WTC11 (cell line): ENCODE results near the gene TAF5L. TPM values are rescaled to one million over a fixed set of nuclear protein-coding genes. Genes with fewer than 3 reads are reported as not detected.

Experiments used
- ATAC-seq: fragments of 200-7000 bp; cut with Tn5 transposase; 2 replicates; pipeline ENCODE4 v1.10.0; 2021; ENCODE audit warnings: mild to moderate bottlenecking, moderate library complexity
- CTCF ChIA-PET: fragments of 300-600 bp; sonication (Branson Sonifier 250); formaldehyde crosslinking; loops from one replicate; lab custom pipeline; 2021; ENCODE audit warnings: antibody characterized with exemption; lab: Charles Lee
- POLR2A ChIA-PET: fragments of 350-600 bp; sonication (Branson Sonifier 250); formaldehyde crosslinking; loops from one replicate; lab custom pipeline; 2021; ENCODE audit warnings: antibody characterized with exemption; lab: Charles Lee
- DNase-seq: peaks from one replicate; pipeline ENCODE4 v3.0.0; 2021; ENCODE audit warnings: low spot score
- H3K27ac Mint-ChIP-seq: 2 replicates; pipeline ENCODE4 v1.8.0; 2021; ENCODE audit warnings: mixed read lengths
- H3K27me3 Mint-ChIP-seq: 2 replicates; pipeline ENCODE4 v1.8.0; 2021; ENCODE audit warnings: low read depth, mild to moderate bottlenecking, moderate library complexity, mixed read lengths
- H3K36me3 Mint-ChIP-seq: 2 replicates; pipeline ENCODE4 v1.8.0; 2021; ENCODE audit warnings: mixed read lengths
- H3K4me1 Mint-ChIP-seq: 2 replicates; pipeline ENCODE4 v1.8.0; 2022; ENCODE audit warnings: mixed read lengths
- H3K4me3 Mint-ChIP-seq: 2 replicates; pipeline ENCODE4 v1.8.0; 2021; ENCODE audit warnings: mild to moderate bottlenecking, moderate library complexity, mixed read lengths
- H3K9me3 Mint-ChIP-seq: 2 replicates; pipeline ENCODE4 v1.8.0; 2021; ENCODE audit warnings: mixed read lengths
- CREM ChIP-seq: sonication (generic); formaldehyde crosslinking; IDR thresholded peaks from 2 replicates; pipeline ENCODE4 v1.8.1; 2022; ENCODE audit warnings: mild to moderate bottlenecking, missing genetic modification reagents, moderate library complexity
- ETV6 ChIP-seq: sonication (generic); formaldehyde crosslinking; IDR thresholded peaks from 2 replicates; pipeline ENCODE4 v1.8.1; 2022; ENCODE audit warnings: mild to moderate bottlenecking, missing genetic modification reagents
- FOXJ3 ChIP-seq: sonication (generic); formaldehyde crosslinking; IDR thresholded peaks from 2 replicates; pipeline ENCODE4 v1.9.0; 2021; ENCODE audit warnings: missing genetic modification reagents, mild to moderate bottlenecking, borderline replicate concordance
- GRHL2 ChIP-seq: fragments of 250-450 bp; sonication (Bioruptor Pico); IDR thresholded peaks from 2 replicates; pipeline ENCODE4 v1.8.0; 2022; ENCODE audit warnings: mild to moderate bottlenecking, moderate library complexity; ENCODE audit not compliant: insufficient replicate concordance, severe bottlenecking
- KAT7 ChIP-seq: sonication (generic); formaldehyde crosslinking; IDR thresholded peaks from 2 replicates; pipeline ENCODE4 v1.8.1; 2023; ENCODE audit warnings: missing genetic modification reagents, mild to moderate bottlenecking, borderline replicate concordance
- NFE2L1 ChIP-seq: sonication (generic); formaldehyde crosslinking; IDR thresholded peaks from 2 replicates; pipeline ENCODE4 v1.8.1; 2023; ENCODE audit warnings: missing genetic modification reagents
- NR3C1 ChIP-seq: sonication (generic); formaldehyde crosslinking; conservative IDR thresholded peaks from 2 replicates; pipeline ENCODE4 v1.8.1; 2023; ENCODE audit warnings: low read depth, mild to moderate bottlenecking, missing genetic modification reagents
- PRRX2 ChIP-seq: fragments of 250-450 bp; sonication (Bioruptor Pico); IDR thresholded peaks from 2 replicates; pipeline ENCODE4 v1.8.0; 2021; ENCODE audit warnings: mild to moderate bottlenecking
- SMAD3 ChIP-seq: sonication (generic); formaldehyde crosslinking; IDR thresholded peaks from 2 replicates; pipeline ENCODE4 v1.8.0; 2022; ENCODE audit warnings: missing genetic modification reagents, mild to moderate bottlenecking, borderline replicate concordance
- SMAD4 ChIP-seq: sonication (generic); formaldehyde crosslinking; IDR thresholded peaks from 2 replicates; pipeline ENCODE4 v1.8.0; 2022; ENCODE audit warnings: mild to moderate bottlenecking, missing genetic modification reagents
- TCF7 ChIP-seq: sonication (generic); formaldehyde crosslinking; IDR thresholded peaks from 2 replicates; pipeline ENCODE4 v1.8.0; 2022; ENCODE audit warnings: mild to moderate bottlenecking, low read depth, missing genetic modification reagents, moderate library complexity
- TEAD1 ChIP-seq: sonication (generic); formaldehyde crosslinking; IDR thresholded peaks from 2 replicates; pipeline ENCODE4 v1.8.0; 2022; ENCODE audit warnings: mild to moderate bottlenecking, missing genetic modification reagents
- ZNF263 ChIP-seq: sonication (generic); formaldehyde crosslinking; IDR thresholded peaks from 2 replicates; pipeline ENCODE4 v1.8.1; 2022; ENCODE audit warnings: low read depth, mild to moderate bottlenecking, moderate library complexity, missing genetic modification reagents
- ZNF396 ChIP-seq: fragments of 250-450 bp; sonication (Bioruptor Pico); IDR thresholded peaks from 2 replicates; pipeline ENCODE4 v1.8.0; 2021; ENCODE audit warnings: mild to moderate bottlenecking, moderate library complexity, borderline replicate concordance
- ZNF423 ChIP-seq: fragments of 250-450 bp; sonication (Bioruptor Pico); IDR thresholded peaks from 2 replicates; pipeline ENCODE4 v2.1.2; 2022; ENCODE audit warnings: mild to moderate bottlenecking, moderate library complexity
- total RNA-seq: library from RNA; stranded (reverse); gene quantifications from 3 replicates; pipeline ENCODE4 v1.2.3, GENCODE V29; 2021
- TF ChIP-seq, protein P1 (sequence below): sonication (generic); formaldehyde crosslinking; IDR thresholded peaks from 2 replicates; pipeline ENCODE4 v1.8.1; 2023; ENCODE audit warnings: mild to moderate bottlenecking, missing genetic modification reagents
- TF ChIP-seq, protein P2 (sequence below): fragments of 250-450 bp; sonication (Bioruptor Pico); conservative IDR thresholded peaks from 2 replicates; pipeline ENCODE4 v1.9.0; 2021; ENCODE audit warnings: mild to moderate bottlenecking
- TF ChIP-seq, protein P3 (sequence below): fragments of 250-450 bp; sonication (Bioruptor Pico); IDR thresholded peaks from 2 replicates; pipeline ENCODE4 v1.9.0; 2021; ENCODE audit warnings: mild to moderate bottlenecking
- TF ChIP-seq, protein P4 (sequence below): sonication (generic); formaldehyde crosslinking; IDR thresholded peaks from 2 replicates; pipeline ENCODE4 v1.8.0; 2022; ENCODE audit warnings: mild to moderate bottlenecking, missing genetic modification reagents
- TF ChIP-seq, protein P5 (sequence below): sonication (generic); formaldehyde crosslinking; IDR thresholded peaks from 2 replicates; pipeline ENCODE4 v1.8.0; 2022; ENCODE audit warnings: mild to moderate bottlenecking, missing genetic modification reagents

The TAF5L gene
- total RNA-seq, 1 experiment from 2014 or later: 23.8 TPM

DNA sequence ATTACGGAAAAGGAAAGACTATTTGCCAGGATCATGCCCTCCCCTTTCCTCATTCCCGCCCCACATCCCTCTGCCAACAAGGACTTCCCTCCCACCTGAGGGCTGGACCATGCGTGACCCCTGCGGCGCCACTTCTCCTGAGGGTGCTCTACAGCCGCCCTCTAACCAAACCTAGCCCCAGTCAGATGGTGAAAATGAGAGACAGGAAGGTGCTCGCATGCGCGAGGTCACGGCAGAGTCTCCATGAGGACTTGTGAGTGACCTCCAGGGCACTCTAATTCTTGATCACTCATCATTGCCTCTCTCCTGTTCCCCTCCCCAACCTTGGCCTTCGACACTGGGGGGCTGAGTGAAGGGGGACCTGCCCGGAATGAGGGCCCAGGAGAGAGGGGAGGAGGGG lies 32.1 kb downstream of the TAF5L start:
- ATAC-seq (no peak), DNase-seq (no peak)
- Mint-ChIP-seq H3K27me3 (no peaks in the 10 kb centered on the region), H3K4me1 (no peaks in the 10 kb centered on the region), H3K4me3 (no peak overlapping the region), H3K36me3 (peaks cover 13% of the 10 kb centered on the region), H3K27ac (no peak overlapping the region), H3K9me3 (no peaks in the 10 kb centered on the region)
- ChIA-PET POLR2A (no interaction called here), CTCF (no interaction called here)
- TF ChIP-seq SMAD4 (CRISPR knock-in tag) (no peak), ZNF423 (CRISPR knock-in tag) (no peak), GRHL2 (CRISPR knock-in tag) (no peak), CREM (no peak), ETV6 (no peak), TEAD1 (no peak), KAT7 (CRISPR knock-in tag) (no peak), PRRX2 (CRISPR knock-in tag) (no peak), SMAD3 (CRISPR knock-in tag) (no peak), ZNF396 (CRISPR knock-in tag) (no peak), ZNF263 (CRISPR knock-in tag) (no peak), TCF7 (CRISPR knock-in tag) (no peak)
- TF ChIP-seq, protein P1, sequence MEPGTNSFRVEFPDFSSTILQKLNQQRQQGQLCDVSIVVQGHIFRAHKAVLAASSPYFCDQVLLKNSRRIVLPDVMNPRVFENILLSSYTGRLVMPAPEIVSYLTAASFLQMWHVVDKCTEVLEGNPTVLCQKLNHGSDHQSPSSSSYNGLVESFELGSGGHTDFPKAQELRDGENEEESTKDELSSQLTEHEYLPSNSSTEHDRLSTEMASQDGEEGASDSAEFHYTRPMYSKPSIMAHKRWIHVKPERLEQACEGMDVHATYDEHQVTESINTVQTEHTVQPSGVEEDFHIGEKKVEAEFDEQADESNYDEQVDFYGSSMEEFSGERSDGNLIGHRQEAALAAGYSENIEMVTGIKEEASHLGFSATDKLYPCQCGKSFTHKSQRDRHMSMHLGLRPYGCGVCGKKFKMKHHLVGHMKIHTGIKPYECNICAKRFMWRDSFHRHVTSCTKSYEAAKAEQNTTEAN: no peak
- TF ChIP-seq, protein P2, sequence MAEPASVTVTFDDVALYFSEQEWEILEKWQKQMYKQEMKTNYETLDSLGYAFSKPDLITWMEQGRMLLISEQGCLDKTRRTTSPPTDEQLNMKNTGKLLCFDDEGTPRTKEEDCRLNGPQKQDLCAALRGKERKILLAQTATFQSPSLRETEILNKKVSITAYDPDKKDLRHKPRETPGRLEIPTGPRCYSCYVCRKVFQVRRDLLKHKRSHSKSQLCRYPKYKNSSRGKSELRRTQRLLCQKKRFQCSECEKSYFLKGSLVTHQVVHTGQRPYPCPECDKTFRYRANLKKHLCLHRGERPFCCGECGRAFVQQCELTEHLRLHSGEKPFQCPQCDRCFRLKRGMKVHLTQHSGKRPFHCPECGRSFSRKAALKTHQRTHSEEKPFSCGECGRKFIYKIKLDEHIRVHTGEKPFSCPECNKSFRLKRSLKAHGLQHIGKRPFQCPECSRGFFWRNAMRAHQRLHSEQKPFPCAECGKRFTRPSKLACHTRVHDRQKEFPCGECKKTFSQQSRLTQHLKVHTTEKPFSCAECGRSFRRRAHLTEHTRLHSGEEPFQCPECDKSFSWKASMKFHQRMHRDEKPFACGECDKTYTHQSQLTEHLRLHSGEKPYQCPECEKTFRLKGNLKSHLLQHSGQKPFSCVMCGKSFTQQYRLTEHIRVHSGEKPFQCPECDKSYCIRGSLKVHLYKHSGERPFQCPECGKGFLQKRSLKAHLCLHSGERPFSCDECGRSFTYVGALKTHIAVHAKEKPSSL (CRISPR knock-in tag): no peak
- TF ChIP-seq, protein P3, sequence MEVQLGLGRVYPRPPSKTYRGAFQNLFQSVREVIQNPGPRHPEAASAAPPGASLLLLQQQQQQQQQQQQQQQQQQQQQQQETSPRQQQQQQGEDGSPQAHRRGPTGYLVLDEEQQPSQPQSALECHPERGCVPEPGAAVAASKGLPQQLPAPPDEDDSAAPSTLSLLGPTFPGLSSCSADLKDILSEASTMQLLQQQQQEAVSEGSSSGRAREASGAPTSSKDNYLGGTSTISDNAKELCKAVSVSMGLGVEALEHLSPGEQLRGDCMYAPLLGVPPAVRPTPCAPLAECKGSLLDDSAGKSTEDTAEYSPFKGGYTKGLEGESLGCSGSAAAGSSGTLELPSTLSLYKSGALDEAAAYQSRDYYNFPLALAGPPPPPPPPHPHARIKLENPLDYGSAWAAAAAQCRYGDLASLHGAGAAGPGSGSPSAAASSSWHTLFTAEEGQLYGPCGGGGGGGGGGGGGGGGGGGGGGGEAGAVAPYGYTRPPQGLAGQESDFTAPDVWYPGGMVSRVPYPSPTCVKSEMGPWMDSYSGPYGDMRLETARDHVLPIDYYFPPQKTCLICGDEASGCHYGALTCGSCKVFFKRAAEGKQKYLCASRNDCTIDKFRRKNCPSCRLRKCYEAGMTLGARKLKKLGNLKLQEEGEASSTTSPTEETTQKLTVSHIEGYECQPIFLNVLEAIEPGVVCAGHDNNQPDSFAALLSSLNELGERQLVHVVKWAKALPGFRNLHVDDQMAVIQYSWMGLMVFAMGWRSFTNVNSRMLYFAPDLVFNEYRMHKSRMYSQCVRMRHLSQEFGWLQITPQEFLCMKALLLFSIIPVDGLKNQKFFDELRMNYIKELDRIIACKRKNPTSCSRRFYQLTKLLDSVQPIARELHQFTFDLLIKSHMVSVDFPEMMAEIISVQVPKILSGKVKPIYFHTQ (CRISPR knock-in tag): no peak
- TF ChIP-seq, protein P4, sequence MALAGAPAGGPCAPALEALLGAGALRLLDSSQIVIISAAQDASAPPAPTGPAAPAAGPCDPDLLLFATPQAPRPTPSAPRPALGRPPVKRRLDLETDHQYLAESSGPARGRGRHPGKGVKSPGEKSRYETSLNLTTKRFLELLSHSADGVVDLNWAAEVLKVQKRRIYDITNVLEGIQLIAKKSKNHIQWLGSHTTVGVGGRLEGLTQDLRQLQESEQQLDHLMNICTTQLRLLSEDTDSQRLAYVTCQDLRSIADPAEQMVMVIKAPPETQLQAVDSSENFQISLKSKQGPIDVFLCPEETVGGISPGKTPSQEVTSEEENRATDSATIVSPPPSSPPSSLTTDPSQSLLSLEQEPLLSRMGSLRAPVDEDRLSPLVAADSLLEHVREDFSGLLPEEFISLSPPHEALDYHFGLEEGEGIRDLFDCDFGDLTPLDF (CRISPR knock-in tag): no peak
- TF ChIP-seq, protein P5, sequence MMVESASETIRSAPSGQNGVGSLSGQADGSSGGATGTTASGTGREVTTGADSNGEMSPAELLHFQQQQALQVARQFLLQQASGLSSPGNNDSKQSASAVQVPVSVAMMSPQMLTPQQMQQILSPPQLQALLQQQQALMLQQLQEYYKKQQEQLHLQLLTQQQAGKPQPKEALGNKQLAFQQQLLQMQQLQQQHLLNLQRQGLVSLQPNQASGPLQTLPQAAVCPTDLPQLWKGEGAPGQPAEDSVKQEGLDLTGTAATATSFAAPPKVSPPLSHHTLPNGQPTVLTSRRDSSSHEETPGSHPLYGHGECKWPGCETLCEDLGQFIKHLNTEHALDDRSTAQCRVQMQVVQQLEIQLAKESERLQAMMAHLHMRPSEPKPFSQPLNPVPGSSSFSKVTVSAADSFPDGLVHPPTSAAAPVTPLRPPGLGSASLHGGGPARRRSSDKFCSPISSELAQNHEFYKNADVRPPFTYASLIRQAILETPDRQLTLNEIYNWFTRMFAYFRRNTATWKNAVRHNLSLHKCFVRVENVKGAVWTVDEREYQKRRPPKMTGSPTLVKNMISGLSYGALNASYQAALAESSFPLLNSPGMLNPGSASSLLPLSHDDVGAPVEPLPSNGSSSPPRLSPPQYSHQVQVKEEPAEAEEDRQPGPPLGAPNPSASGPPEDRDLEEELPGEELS (CRISPR knock-in tag): no peak

DNA sequence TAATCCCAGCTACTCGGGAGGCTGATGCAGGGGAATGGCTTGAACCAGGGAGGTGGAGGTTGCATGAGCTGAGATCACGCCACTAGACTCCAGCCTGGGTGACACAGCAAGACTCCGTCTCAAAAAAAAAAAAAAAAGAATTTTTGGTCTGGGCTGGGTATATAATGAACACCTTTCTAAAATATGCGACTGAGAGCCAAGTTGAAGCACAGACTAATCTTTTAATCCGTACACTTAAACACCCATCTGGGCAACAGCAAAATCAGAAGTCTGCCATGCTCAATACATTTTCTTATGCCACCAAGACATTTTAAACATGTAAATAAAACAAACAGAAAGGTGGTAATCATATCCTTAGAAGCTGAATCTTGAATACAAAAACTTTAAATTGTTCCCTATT lies 35.8 kb downstream of the TAF5L start:
- no peak overlapping the region for H3K4me3 Mint-ChIP-seq
- ChIA-PET CTCF (no interaction called here), POLR2A (no interaction called here)
- H3K4me1 Mint-ChIP-seq: no peaks in the 10 kb centered on the region
- DNase-seq: no peak
- H3K9me3 Mint-ChIP-seq: no peaks in the 10 kb centered on the region
- H3K27me3 Mint-ChIP-seq: no peaks in the 10 kb centered on the region
- H3K27ac Mint-ChIP-seq: no peak overlapping the region
- ATAC-seq: no peak
- peaks cover 13% of the 10 kb centered on the region for H3K36me3 Mint-ChIP-seq
- TF ChIP-seq FOXJ3 (CRISPR knock-in tag) (no peak), NFE2L1 (no peak), NR3C1 (CRISPR knock-in tag) (no peak)
- TF ChIP-seq, protein P2 (CRISPR knock-in tag): no peak
- TF ChIP-seq, protein P5 (CRISPR knock-in tag): no peak
